ENCODE data around the gene IL1RAP. TPM values are rescaled to one million over a fixed set of nuclear protein-coding genes. Genes with fewer than 3 reads are reported as not detected.

IL1RAP gene
- total RNA-seq, 2 experiments from 2014 or later, result 12.1 to 16.1 TPM

DNA sequence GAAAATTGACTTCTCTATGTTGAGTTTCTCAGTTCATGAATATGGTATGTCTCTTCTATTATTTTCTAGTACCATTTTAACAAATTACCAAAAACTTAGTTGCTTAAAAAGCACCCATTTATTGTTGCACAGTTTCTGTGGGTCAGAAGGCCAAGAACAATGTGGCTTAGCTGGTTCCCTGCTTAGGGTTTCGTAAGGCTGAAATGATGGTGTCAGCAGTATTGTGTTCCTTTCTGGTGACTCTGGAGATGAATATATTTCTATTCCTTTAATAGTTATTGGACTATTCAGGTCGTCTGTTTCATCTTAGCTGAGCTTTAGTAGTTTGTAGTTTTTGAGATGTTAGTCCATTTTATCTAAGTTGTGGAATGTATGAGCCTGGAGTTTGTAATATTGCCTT lies 44.9 kb downstream of the IL1RAP start:
- peaks cover 50% of the 10 kb centered on the region for H3K36me3 Mint-ChIP-seq (ENCODE audit: low read depth)
- H3K27me3 Mint-ChIP-seq, result no peaks in the 10 kb centered on the region
- H3K9me3 Mint-ChIP-seq (ENCODE audit: low read depth), result peaks cover 4% of the 10 kb centered on the region
- ChIA-PET CTCF (interaction anchor here (1.5 kb wide), 1 partner anchor 44 kb away, joined by 3 read pairs; no protein-coding TSS in a partner anchor), POLR2A (no interaction called here)
- no peak overlapping the region for H3K27ac Mint-ChIP-seq
- DNase-seq (no peak), ATAC-seq (no peak)
- intact Hi-C loops (cut with DNase I, micrococcal nuclease), result no loop called here
- H3K4me3 Mint-ChIP-seq, result no peak overlapping the region
- peaks cover 37% of the 10 kb centered on the region for H3K4me1 Mint-ChIP-seq

- Mint-ChIP-seq H3K27ac (no peak overlapping the region), H3K27me3 (no peaks in the 10 kb centered on the region), H3K4me1 (peaks cover 45% of the 10 kb centered on the region), H3K4me3 (no peak overlapping the region), H3K9me3 (ENCODE audit: low read depth) (peaks cover 4% of the 10 kb centered on the region), H3K36me3 (ENCODE audit: low read depth) (peaks cover 50% of the 10 kb centered on the region)
- ChIA-PET CTCF (no interaction called here), POLR2A (no interaction called here)
- intact Hi-C loops (cut with DNase I, micrococcal nuclease), result loop anchor here in 1 of 2 experiments (10.0 kb wide), 1 partner anchor 1235 kb away; no protein-coding TSS in a partner anchor
- no peak for ATAC-seq
- DNase-seq, result no peak
Observed at GRCh38 chr3:190560013-190560895, 46.4 kb downstream of the IL1RAP start.

GRCh38 chr3:190562866-190563510 lies 49.1 kb downstream of the IL1RAP start:
- Mint-ChIP-seq H3K9me3 (ENCODE audit: low read depth) (peaks cover 10% of the 10 kb centered on the region), H3K4me1 (peaks cover 61% of the 10 kb centered on the region)

GRCh38 chr3:190564175-190564574 lies 50.3 kb downstream of the IL1RAP start:
- ChIA-PET CTCF (interaction anchor here (0.8 kb wide), 1 partner anchor 16 kb away, joined by 3 read pairs; no protein-coding TSS in a partner anchor), POLR2A (no interaction called here)
- Mint-ChIP-seq H3K4me3 (no peak overlapping the region), H3K36me3 (ENCODE audit: low read depth) (peaks cover 40% of the 10 kb centered on the region), H3K4me1 (peaks cover 55% of the 10 kb centered on the region), H3K27ac (peak overlapping the region; percentile 78), H3K9me3 (ENCODE audit: low read depth) (peaks cover 6% of the 10 kb centered on the region), H3K27me3 (no peaks in the 10 kb centered on the region)
- intact Hi-C loops (cut with DNase I, micrococcal nuclease), result loop anchor here in 1 of 2 experiments (10.0 kb wide), 1 partner anchor 1239 kb away; no protein-coding TSS in a partner anchor
- DNase-seq (no peak), ATAC-seq (no peak)

More at GRCh38 chr3:190562866-190563510, 49.1 kb downstream of the IL1RAP start:
- Mint-ChIP-seq H3K36me3 (ENCODE audit: low read depth) (peaks cover 46% of the 10 kb centered on the region), H3K27ac (peak overlapping the region; percentile 78), H3K4me3 (no peak overlapping the region), H3K27me3 (no peaks in the 10 kb centered on the region)
- ATAC-seq (peak; percentile 23), DNase-seq (no peak)
- intact Hi-C loops (cut with DNase I, micrococcal nuclease), result loop anchor here (1.0 to 10.0 kb wide), 2 partner anchors 72 to 1238 kb away; no protein-coding TSS in a partner anchor
- ChIA-PET POLR2A (interaction anchor here (1.5 kb wide), 1 partner anchor 55 kb away, joined by 7 read pairs; no protein-coding TSS in a partner anchor), CTCF (interaction anchor here (0.7 to 1.2 kb wide), 2 partner anchors 11 to 12 kb away, joined by 3 read pairs; no protein-coding TSS in a partner anchor)

GRCh38 chr3:190566043-190566933 lies 52.4 kb downstream of the IL1RAP start:
- H3K9me3 Mint-ChIP-seq (ENCODE audit: low read depth), result peaks cover 6% of the 10 kb centered on the region
- DNase-seq (peak; percentile 92), ATAC-seq (peak; percentile 88)
- intact Hi-C loops (cut with DNase I, micrococcal nuclease), result loop anchor here (1.0 to 10.0 kb wide), 9 partner anchors 19 to 1241 kb away; partner anchors contain the start of gene IL1RAP (in 1 of the 2)
- ChIA-PET POLR2A (interaction anchor here (0.5 to 1.5 kb wide), 3 partner anchors 20 to 57 kb away, joined by 3 to 6 read pairs (median 5); no protein-coding TSS in a partner anchor), CTCF (interaction anchor here (0.6 to 2.4 kb wide), 4 partner anchors 9 to 67 kb away, joined by 3 to 10 read pairs (median 4); no protein-coding TSS in a partner anchor)
- H3K4me3 Mint-ChIP-seq, result no peak overlapping the region
- peaks cover 61% of the 10 kb centered on the region for H3K4me1 Mint-ChIP-seq
- peak overlapping the region; percentile 97 for H3K27ac Mint-ChIP-seq
- H3K36me3 Mint-ChIP-seq (ENCODE audit: low read depth), result peaks cover 30% of the 10 kb centered on the region
- no peaks in the 10 kb centered on the region for H3K27me3 Mint-ChIP-seq

DNA sequence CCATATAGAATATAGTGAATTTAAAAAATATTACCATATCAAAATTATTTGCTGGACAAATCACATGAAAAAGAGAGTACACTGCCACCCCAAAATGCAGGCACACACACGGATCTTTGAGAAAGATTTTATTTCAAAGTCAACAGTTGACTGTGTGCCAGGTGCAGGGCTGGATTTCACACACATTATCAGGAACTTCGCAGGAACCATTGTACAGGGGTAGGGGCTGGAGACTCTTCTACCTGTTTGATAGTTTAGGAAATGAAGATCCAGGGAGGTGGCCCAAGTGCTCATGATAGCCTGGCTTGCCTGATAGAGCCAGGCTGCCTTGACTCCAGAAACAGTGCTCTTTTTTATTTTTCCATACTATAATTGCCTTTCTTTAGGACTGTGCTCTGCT lies 54.2 kb downstream of the IL1RAP start:
- H3K4me1 Mint-ChIP-seq, result peaks cover 45% of the 10 kb centered on the region

GRCh38 chr3:190574473-190574872 lies 60.6 kb downstream of the IL1RAP start:
- H3K4me1 Mint-ChIP-seq, result peaks cover 19% of the 10 kb centered on the region
- no peaks in the 10 kb centered on the region for H3K27me3 Mint-ChIP-seq
- peaks cover 20% of the 10 kb centered on the region for H3K36me3 Mint-ChIP-seq (ENCODE audit: low read depth)
- no peak overlapping the region for H3K4me3 Mint-ChIP-seq
- H3K9me3 Mint-ChIP-seq (ENCODE audit: low read depth), result peaks cover 11% of the 10 kb centered on the region
- intact Hi-C loops (cut with DNase I, micrococcal nuclease), result no loop called here
- ATAC-seq, result no peak
- no peak overlapping the region for H3K27ac Mint-ChIP-seq
- ChIA-PET CTCF (interaction anchor here (0.5 to 1.1 kb wide), 3 partner anchors 10 to 16 kb away, joined by 3 read pairs; no protein-coding TSS in a partner anchor), POLR2A (no interaction called here)
- no peak for DNase-seq

More for the DNA sequence above, 54.2 kb downstream of the IL1RAP start:
- intact Hi-C loops (cut with DNase I, micrococcal nuclease), result loop anchor here in 1 of 2 experiments (5.0 to 10.0 kb wide), 3 partner anchors 261 to 1243 kb away; no protein-coding TSS in a partner anchor
- no peak for DNase-seq
- Mint-ChIP-seq H3K27me3 (no peaks in the 10 kb centered on the region), H3K9me3 (ENCODE audit: low read depth) (peaks cover 6% of the 10 kb centered on the region), H3K27ac (no peak overlapping the region), H3K4me3 (no peak overlapping the region), H3K36me3 (ENCODE audit: low read depth) (peaks cover 25% of the 10 kb centered on the region)
- CTCF ChIA-PET, result interaction anchor here (1.1 kb wide), 1 partner anchor 54 kb away, joined by 3 read pairs; the partner anchor contains the start of gene IL1RAP
- no peak for ATAC-seq
- POLR2A ChIA-PET, result no interaction called here

- CTCF ChIA-PET, result interaction anchor here (0.9 to 1.6 kb wide), 2 partner anchors 8 to 12 kb away, joined by 3 read pairs; no protein-coding TSS in a partner anchor
- no peak overlapping the region for H3K27ac Mint-ChIP-seq
- intact Hi-C loops (cut with DNase I, micrococcal nuclease), result no loop called here
Observed at GRCh38 chr3:190575437-190576185, 61.7 kb downstream of the IL1RAP start.

DNA sequence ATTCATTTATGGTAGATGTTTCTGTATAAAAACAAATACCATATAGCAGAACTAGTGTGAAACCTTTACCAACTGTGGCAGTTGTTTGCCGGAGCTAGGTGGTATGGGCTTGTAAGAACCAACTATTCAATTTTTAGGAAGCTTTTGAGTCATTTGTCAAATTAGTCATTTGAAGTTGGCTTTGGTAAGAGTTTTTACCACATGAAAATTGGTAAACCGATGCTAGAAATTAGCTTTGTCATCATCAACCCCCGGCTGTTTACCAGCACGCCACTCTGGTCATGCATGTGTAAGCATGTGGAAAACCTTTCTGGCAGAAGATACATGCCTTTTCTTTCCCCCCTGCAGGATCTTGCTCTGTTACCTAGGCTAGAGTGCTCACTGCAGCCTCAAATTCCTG lies 63.3 kb downstream of the IL1RAP start:
- ChIA-PET CTCF (interaction anchor here (0.5 to 1.6 kb wide), 3 partner anchors 10 to 63 kb away, joined by 3 to 4 read pairs (median 3); partner anchors contain the start of gene IL1RAP), POLR2A (interaction anchor here (1.7 kb wide), 1 partner anchor 41 kb away, joined by 8 read pairs; no protein-coding TSS in a partner anchor)
- peak; percentile 70 for ATAC-seq
- H3K9me3 Mint-ChIP-seq (ENCODE audit: low read depth), result peaks cover 11% of the 10 kb centered on the region
- H3K4me3 Mint-ChIP-seq, result no peak overlapping the region
- no peak overlapping the region for H3K27ac Mint-ChIP-seq
- H3K4me1 Mint-ChIP-seq, result peaks cover 22% of the 10 kb centered on the region
- no peaks in the 10 kb centered on the region for H3K27me3 Mint-ChIP-seq
- H3K36me3 Mint-ChIP-seq (ENCODE audit: low read depth), result peaks cover 20% of the 10 kb centered on the region
- intact Hi-C loops (cut with DNase I, micrococcal nuclease), result no loop called here
- DNase-seq, result peak; percentile 42

More at GRCh38 chr3:190575437-190576185, 61.7 kb downstream of the IL1RAP start:
- POLR2A ChIA-PET, result no interaction called here
- no peaks in the 10 kb centered on the region for H3K27me3 Mint-ChIP-seq
- H3K36me3 Mint-ChIP-seq (ENCODE audit: low read depth), result peaks cover 20% of the 10 kb centered on the region
- no peak overlapping the region for H3K4me3 Mint-ChIP-seq
- H3K4me1 Mint-ChIP-seq, result peaks cover 17% of the 10 kb centered on the region
- ATAC-seq, result no peak
- no peak for DNase-seq
- peaks cover 11% of the 10 kb centered on the region for H3K9me3 Mint-ChIP-seq (ENCODE audit: low read depth)
